ENCODE data around the gene ABAT.
"Not testable (repeated sequence)": the region's sequence is repeated elsewhere in the genome, so short reads cannot be mapped to it uniquely, and the experiment has no call there.

Gene ABAT

GRCh38 chr16:8777217-8777616 lies 102.8 kb downstream of the ABAT start:
- no peak for TF ChIP-seq CTCF (IDR thresholded peaks at IDR 0.05)
- Histone ChIP-seq H3K27ac (no peak overlapping the region), H3K4me3 (no peak overlapping the region)
- no peak for DNase-seq (ENCODE audit: low spot score)

GRCh38 chr16:8781797-8782196 lies 107.4 kb downstream of the ABAT start:
- no peak overlapping the region for H3K27ac ChIP-seq
- no peak for TF ChIP-seq CTCF (IDR thresholded peaks at IDR 0.05)
- DNase-seq (ENCODE audit: low spot score), result no peak
- no peak overlapping the region for H3K4me3 ChIP-seq

DNA sequence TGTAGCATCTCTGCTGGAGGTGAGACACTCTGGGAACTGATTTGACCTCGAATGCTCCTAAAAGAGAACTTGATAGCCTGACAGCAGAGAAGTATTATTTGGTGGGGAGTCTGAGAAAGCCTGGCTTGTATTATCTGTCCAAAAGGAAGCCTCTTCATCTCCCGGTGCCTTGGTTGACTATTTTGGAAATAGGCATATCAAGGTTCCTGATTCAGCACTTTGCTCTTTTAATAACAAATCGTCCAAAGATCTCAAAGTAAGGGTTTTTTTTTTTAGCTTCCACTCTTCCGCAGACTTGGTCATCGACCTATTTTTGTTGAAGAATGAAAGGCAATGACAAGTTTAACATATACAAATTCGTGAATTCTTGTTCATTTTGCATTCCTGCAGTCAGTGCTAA lies 108.3 kb downstream of the ABAT start:
- Histone ChIP-seq H3K27ac (no peak overlapping the region), H3K4me3 (no peak overlapping the region)
- no peak for DNase-seq (ENCODE audit: low spot score)
- no peak for TF ChIP-seq CTCF (IDR thresholded peaks at IDR 0.05)

DNA sequence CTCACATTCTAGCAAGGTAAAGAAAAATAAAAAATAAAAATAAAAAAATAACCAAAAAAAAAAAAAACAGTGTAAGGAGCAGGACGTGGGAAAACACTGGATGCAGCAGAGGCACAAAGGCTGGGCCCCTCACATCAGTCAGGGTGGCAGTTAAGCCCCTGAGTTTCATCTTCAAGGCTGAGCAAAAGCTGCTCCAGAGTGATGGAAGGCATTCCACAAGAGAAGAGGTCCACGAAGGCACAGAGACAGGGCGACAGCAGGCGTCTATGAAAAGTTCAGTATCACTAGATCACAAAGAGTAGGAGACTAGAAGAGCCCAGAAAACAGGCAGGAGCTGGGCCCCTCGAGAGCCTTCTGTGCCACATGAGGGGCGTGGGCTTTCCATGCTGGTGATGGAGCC lies 111.0 kb downstream of the ABAT start:
- no peak for TF ChIP-seq CTCF (IDR thresholded peaks at IDR 0.05)
- H3K27ac ChIP-seq, result no peak overlapping the region
- DNase-seq (ENCODE audit: low spot score), result no peak
- H3K4me3 ChIP-seq, result no peak overlapping the region

- H3K27ac ChIP-seq; DNase-seq (ENCODE audit: low spot score); H3K4me3 ChIP-seq: not testable (repeated sequence)
These were observed 111.9 kb downstream of the ABAT start for GRCh38 chr16:8786316-8786715.

GRCh38 chr16:8788578-8789172 lies 114.3 kb downstream of the ABAT start:
- H3K27ac ChIP-seq, result no peak overlapping the region

GRCh38 chr16:8795091-8795490 lies 120.7 kb downstream of the ABAT start:
- H3K27ac ChIP-seq, result no peak overlapping the region
- TF ChIP-seq CTCF (IDR thresholded peaks at IDR 0.05), result no peak
- no peak for DNase-seq (ENCODE audit: low spot score)
- H3K4me3 ChIP-seq, result no peak overlapping the region

More at GRCh38 chr16:8788578-8789172, 114.3 kb downstream of the ABAT start:
- no peak overlapping the region for H3K4me3 ChIP-seq
- DNase-seq (ENCODE audit: low spot score), result no peak
- no peak for TF ChIP-seq CTCF (IDR thresholded peaks at IDR 0.05)

DNA sequence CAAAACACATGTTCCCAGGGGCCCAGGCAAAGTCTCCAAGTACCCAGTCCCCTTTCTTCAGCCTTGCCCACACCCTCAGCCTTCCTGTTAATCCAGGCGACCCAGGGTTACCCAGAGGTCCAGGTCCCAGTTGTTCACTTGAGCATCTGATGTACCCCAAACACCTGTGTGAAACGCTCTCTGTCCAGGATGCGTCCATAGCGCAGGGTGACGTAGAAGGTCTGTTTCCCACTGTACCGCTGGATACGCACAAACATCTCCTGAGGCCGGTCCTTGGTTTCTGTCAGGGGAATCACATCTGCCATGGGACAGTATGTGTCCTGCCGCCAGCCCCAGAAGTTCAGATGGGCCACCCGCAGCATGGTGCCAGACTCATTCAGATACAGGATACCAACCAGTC lies 121.4 kb downstream of the ABAT start:
- DNase-seq (ENCODE audit: low spot score), result no peak
- Histone ChIP-seq H3K4me3 (peak overlapping the region; percentile 95), H3K27ac (no peak overlapping the region)
- TF ChIP-seq CTCF (IDR thresholded peaks at IDR 0.05), result no peak

All from coronary artery (tissue), 2 donors.